ENCODE measurements around the gene RFX3.

The RFX3 gene

DNA sequence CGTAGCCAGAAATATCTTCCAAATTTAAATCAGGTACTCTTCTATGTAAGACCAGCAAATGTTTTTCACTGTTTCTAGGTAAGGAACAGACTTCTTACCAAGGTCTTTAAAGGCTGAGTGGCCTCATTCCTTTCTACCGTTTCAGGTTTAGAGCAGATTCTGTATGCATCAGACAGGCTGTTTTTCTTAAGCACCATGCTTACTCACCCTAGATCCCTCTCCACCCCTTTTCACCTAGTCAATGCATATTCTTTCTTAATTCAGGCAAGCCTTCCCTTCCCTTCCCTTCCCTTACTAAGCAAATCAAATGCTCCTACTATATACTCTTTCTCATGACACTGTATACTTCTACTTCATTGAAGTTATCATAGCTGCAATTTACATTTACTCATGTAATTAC lies 70.7 kb downstream of the RFX3 start:
- TF ChIP-seq, protein P1, sequence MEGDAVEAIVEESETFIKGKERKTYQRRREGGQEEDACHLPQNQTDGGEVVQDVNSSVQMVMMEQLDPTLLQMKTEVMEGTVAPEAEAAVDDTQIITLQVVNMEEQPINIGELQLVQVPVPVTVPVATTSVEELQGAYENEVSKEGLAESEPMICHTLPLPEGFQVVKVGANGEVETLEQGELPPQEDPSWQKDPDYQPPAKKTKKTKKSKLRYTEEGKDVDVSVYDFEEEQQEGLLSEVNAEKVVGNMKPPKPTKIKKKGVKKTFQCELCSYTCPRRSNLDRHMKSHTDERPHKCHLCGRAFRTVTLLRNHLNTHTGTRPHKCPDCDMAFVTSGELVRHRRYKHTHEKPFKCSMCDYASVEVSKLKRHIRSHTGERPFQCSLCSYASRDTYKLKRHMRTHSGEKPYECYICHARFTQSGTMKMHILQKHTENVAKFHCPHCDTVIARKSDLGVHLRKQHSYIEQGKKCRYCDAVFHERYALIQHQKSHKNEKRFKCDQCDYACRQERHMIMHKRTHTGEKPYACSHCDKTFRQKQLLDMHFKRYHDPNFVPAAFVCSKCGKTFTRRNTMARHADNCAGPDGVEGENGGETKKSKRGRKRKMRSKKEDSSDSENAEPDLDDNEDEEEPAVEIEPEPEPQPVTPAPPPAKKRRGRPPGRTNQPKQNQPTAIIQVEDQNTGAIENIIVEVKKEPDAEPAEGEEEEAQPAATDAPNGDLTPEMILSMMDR (conservative IDR thresholded peaks at IDR 0.05; ENCODE audit: low read length), result no peak
- DNase-seq (ENCODE audit: low read depth), result no peak
- no peak overlapping the region for H3K4me3 ChIP-seq (ENCODE audit: low read length)

DNA sequence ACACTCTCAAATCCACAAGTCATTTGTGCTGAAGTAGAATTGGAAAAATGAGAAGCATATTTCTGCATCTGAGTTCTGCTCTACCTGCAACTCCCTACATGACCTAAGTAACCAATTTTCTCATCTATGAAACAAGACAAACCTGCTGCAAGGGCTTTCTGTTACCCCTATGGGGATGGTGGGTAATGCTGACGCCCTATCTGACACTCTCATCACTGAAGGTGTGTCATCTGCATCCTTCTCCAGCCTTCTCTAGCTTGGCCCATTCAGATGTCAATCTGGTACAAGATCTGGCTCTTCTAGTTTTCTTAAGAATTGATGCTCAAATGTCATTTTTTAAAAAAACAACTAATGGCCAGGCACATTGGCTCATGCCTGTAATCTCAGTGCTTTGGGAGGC lies 73.8 kb downstream of the RFX3 start:
- DNase-seq (ENCODE audit: low read depth), result no peak
- no peak overlapping the region for H3K4me3 ChIP-seq (ENCODE audit: low read length)
- TF ChIP-seq, protein P1 (conservative IDR thresholded peaks at IDR 0.05; ENCODE audit: low read length), result no peak

DNA sequence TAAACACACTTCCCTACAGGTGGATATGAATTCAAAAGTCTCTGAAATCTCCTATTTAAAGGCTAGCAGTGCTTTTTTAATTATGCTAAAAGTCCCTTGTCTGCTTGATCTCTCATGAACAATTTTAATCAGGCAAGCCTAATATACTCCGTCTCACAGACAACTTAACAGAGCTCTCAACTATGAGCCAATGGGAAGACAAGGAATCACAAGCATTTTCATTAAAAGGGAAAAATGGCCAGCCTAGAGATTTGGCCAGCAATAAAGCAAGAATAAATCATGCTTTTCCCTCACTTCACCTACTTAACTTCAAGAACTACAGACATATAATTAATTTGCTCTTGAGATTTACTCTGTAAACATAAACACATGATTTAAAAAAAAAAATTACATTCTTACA lies 78.0 kb downstream of the RFX3 start:
- no peak for DNase-seq (ENCODE audit: low read depth)
- TF ChIP-seq, protein P1 (conservative IDR thresholded peaks at IDR 0.05; ENCODE audit: low read length), result no peak

DNA sequence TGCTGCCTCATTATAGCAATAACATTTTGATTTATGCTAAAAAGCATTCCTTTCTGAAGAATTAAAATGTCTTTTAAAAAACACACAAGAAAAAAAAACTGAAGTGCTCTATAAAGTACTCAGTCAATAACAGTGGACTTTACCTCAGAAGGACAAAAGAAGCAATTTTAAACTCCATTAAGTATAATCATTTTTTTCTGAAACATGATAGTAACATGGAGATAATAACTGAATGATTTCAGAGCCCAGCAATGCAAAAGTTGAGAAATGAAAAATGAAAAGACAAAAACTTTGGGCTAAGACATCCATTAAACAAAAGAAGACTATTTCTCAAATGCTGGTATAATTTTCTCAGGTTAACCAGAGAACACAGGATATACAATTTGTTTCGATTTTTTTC lies 78.7 kb downstream of the RFX3 start:
- TF ChIP-seq, protein P1 (conservative IDR thresholded peaks at IDR 0.05; ENCODE audit: low read length), result no peak
- no peak overlapping the region for H3K4me3 ChIP-seq (ENCODE audit: low read length)

More for the DNA sequence above, 78.0 kb downstream of the RFX3 start:
- H3K4me3 ChIP-seq (ENCODE audit: low read length), result no peak overlapping the region

DNA sequence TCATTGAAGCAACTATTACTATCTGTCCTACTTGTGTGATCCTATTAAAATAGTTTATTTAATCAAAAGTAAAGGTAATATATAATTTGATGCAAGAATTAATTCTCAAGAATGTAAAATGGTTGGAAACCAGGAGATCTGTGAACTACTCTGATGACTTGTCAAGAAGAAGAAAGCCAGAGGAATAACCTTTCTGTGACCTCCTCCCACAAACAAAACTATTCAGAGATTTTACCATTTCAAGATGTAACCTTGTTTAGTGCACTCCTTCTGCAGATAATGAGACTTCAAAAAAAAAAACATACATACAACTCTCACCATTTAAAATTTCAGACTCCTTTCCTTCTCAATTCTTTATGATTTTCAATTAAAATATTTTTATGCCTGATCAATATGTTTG lies 79.5 kb downstream of the RFX3 start:
- DNase-seq (ENCODE audit: low read depth), result peak; percentile 6
- no peak overlapping the region for H3K4me3 ChIP-seq (ENCODE audit: low read length)
- TF ChIP-seq, protein P1 (conservative IDR thresholded peaks at IDR 0.05; ENCODE audit: low read length), result no peak

More for the DNA sequence above, 78.7 kb downstream of the RFX3 start:
- DNase-seq (ENCODE audit: low read depth), result no peak

DNA sequence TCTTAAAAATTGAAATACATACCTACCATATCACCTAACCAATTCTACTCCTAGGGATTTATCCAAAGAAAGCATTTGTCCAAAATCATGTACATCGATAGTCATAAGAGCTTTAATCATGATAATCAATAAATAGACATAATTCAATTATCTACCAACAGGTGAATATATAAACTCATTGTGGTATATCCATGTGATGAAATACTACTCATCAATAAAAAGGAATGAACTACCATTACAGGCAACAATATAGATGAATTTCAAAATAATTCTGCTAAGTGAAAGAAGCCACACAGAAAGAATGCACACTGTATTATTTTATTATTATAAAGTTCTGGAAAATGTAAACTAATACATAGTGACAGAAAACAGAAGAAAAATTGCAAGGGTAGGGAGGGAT lies 81.8 kb downstream of the RFX3 start:
- DNase-seq (ENCODE audit: low read depth), result no peak
- TF ChIP-seq, protein P1 (conservative IDR thresholded peaks at IDR 0.05; ENCODE audit: low read length), result no peak
- no peak overlapping the region for H3K4me3 ChIP-seq (ENCODE audit: low read length)

DNA sequence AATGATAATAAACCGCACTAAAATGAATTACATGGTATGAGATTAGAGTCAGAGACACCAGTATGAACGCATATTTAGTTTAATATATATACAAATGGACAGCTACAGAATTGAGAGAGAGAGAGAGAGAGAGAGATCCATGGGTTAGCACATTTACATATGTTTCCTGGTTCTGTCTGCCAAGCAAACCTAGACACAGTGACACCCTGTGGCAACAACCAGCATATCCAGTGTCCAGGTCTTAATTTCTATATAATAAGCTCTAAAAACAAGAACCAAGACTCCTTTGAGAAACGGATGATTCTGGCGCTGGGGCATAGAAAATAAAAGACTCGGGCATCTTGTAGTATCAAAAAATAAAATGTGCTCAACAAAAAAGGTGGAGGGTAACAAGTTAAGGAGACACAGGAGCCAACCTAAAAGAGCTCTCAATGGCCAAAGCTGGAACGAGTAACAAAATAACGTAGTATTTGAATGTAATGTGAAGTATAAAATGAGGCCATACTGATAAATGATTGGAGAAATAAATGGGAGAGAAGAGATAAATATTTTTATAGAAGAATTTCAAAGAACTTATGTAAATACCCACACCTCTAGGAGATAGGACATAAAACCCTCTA lies 84.5 kb downstream of the RFX3 start:
- TF ChIP-seq, protein P1 (conservative IDR thresholded peaks at IDR 0.05; ENCODE audit: low read length), result peak; percentile 77
- peak; percentile 70 for DNase-seq (ENCODE audit: low read depth)
- no peak overlapping the region for H3K4me3 ChIP-seq (ENCODE audit: low read length)
